NCI-H2081 (cell line): ENCODE measurements around the gene TRIM66.
A peak's percentile ranks its signal among the peaks of the same experiment; 100 is the strongest.

ENCODE experiments used
- DNase-seq, 2 experiments: peaks; one replicate each; lab custom pipeline; 2025; lab: John Stamatoyannopoulos, UW

The TRIM66 gene

GRCh38 chr11:8713760-8714454, 31.4 kb upstream of the TRIM66 start:
- no peak for DNase-seq

GRCh38 chr11:8712506-8712905, 30.0 kb upstream of the TRIM66 start:
- no peak for DNase-seq

- DNase-seq: no peak
Measured at GRCh38 chr11:8711895-8712442, 29.5 kb upstream of the TRIM66 start.

- DNase-seq: no peak
Measured at GRCh38 chr11:8709777-8710176, 27.3 kb upstream of the TRIM66 start.

GRCh38 chr11:8709002-8709672, 26.7 kb upstream of the TRIM66 start:
- no peak for DNase-seq

GRCh38 chr11:8707541-8708191, 25.2 kb upstream of the TRIM66 start:
- no peak for DNase-seq

GRCh38 chr11:8706673-8707432, 24.4 kb upstream of the TRIM66 start:
- no peak for DNase-seq

GRCh38 chr11:8705146-8705545, 22.7 kb upstream of the TRIM66 start:
- DNase-seq: no peak

GRCh38 chr11:8704136-8704535, 21.7 kb upstream of the TRIM66 start:
- no peak for DNase-seq

GRCh38 chr11:8702598-8702915, 20.1 kb upstream of the TRIM66 start:
- no peak for DNase-seq

GRCh38 chr11:8701891-8702597, 19.6 kb upstream of the TRIM66 start:
- no peak for DNase-seq

- DNase-seq: no peak
Measured at GRCh38 chr11:8699903-8700302, 17.4 kb upstream of the TRIM66 start.

GRCh38 chr11:8698917-8699441, 16.5 kb upstream of the TRIM66 start:
- DNase-seq: no peak

- DNase-seq: no peak
Measured at GRCh38 chr11:8698379-8698851, 15.9 kb upstream of the TRIM66 start.

- no peak for DNase-seq
Measured at GRCh38 chr11:8697054-8697453, 14.6 kb upstream of the TRIM66 start.

- DNase-seq: peak in 1 of 2 experiments; percentile 14
Measured at GRCh38 chr11:8694137-8694536, 11.7 kb upstream of the TRIM66 start.

- DNase-seq: no peak
Measured at GRCh38 chr11:8693555-8693954, 11.1 kb upstream of the TRIM66 start.

- no peak for DNase-seq
Measured at GRCh38 chr11:8693010-8693551, 10.6 kb upstream of the TRIM66 start.

GRCh38 chr11:8692417-8692816, 10.0 kb upstream of the TRIM66 start:
- DNase-seq: no peak

GRCh38 chr11:8691601-8692000, 9.1 kb upstream of the TRIM66 start:
- no peak for DNase-seq
